Astrocyte (in vitro differentiated cells and primary cell): ENCODE data around the gene C1orf21. TPM values are rescaled to one million over a fixed set of nuclear protein-coding genes. Genes with fewer than 3 reads are reported as not detected.

Experiments
- DNase-seq: peaks from one replicate; pipeline ENCODE4 v3.0.0-alpha.2; 2010; ENCODE audit warnings: low read depth
- FAIRE-seq: peaks from 2 replicates; lab custom pipeline; 2011; peaks lifted over from hg19 to GRCh38; lab: Jason Lieb, UNC
- H2AFZ ChIP-seq: 2 replicates; pipeline ENCODE4 v1.6.0; 2012; ENCODE audit warnings: low read depth, low read length, inconsistent platforms
- H3K27ac ChIP-seq: 2 replicates; pipeline ENCODE4 v1.5.1; 2011; ENCODE audit warnings: low read depth, low read length, inconsistent platforms
- H3K27me3 ChIP-seq: 2 replicates; pipeline ENCODE4 v1.6.0; 2011; ENCODE audit warnings: low read length, inconsistent platforms; ENCODE audit not compliant: insufficient read depth
- H3K36me3 ChIP-seq: 2 replicates; pipeline ENCODE4 v1.5.1; 2011; ENCODE audit warnings: low read length, inconsistent platforms; ENCODE audit not compliant: insufficient read depth
- H3K4me1 ChIP-seq: 2 replicates; pipeline ENCODE4 v1.5.1; 2011; ENCODE audit warnings: low read length, inconsistent platforms; ENCODE audit not compliant: insufficient read depth
- H3K4me2 ChIP-seq: 2 replicates; pipeline ENCODE4 v1.6.0; 2012; ENCODE audit warnings: low read length, inconsistent platforms
- H3K4me3 ChIP-seq: 2 replicates; pipeline ENCODE4 v1.5.1; 2011; ENCODE audit warnings: low read depth, mild to moderate bottlenecking, low read length, inconsistent platforms; ENCODE audit not compliant: insufficient read depth
- H3K79me2 ChIP-seq: 2 replicates; pipeline ENCODE4 v1.6.0; 2012; ENCODE audit warnings: mild to moderate bottlenecking, low read length, inconsistent platforms; ENCODE audit not compliant: insufficient read depth
- H3K9ac ChIP-seq: 2 replicates; pipeline ENCODE4 v1.6.0; 2012; ENCODE audit warnings: mild to moderate bottlenecking, low read length, inconsistent platforms
- H3K9me3 ChIP-seq: 2 replicates; pipeline ENCODE4 v1.5.1; 2012; ENCODE audit warnings: low read depth, mild to moderate bottlenecking, low read length, inconsistent platforms; ENCODE audit not compliant: insufficient read depth
- H4K20me1 ChIP-seq: 2 replicates; pipeline ENCODE4 v1.6.0; 2012; ENCODE audit warnings: low read length, inconsistent platforms; ENCODE audit not compliant: insufficient read depth
- H3K27ac Mint-ChIP-seq: one replicate; pipeline ENCODE4 v1.8.0; 2021; ENCODE audit warnings: mild to moderate bottlenecking, mixed read lengths; ENCODE audit not compliant: unreplicated experiment
- H3K27me3 Mint-ChIP-seq: one replicate; pipeline ENCODE4 v1.8.0; 2021; ENCODE audit warnings: low read depth, mixed read lengths; ENCODE audit not compliant: unreplicated experiment
- H3K36me3 Mint-ChIP-seq: one replicate; pipeline ENCODE4 v1.8.0; 2021; ENCODE audit warnings: low read depth, mixed read lengths; ENCODE audit not compliant: unreplicated experiment
- H3K4me1 Mint-ChIP-seq: one replicate; pipeline ENCODE4 v1.8.0; 2021; ENCODE audit warnings: low read depth, mixed read lengths; ENCODE audit not compliant: unreplicated experiment
- H3K4me3 Mint-ChIP-seq: one replicate; pipeline ENCODE4 v1.8.0; 2021; ENCODE audit warnings: mild to moderate bottlenecking, moderate library complexity, mixed read lengths; ENCODE audit not compliant: unreplicated experiment
- H3K9me3 Mint-ChIP-seq: one replicate; pipeline ENCODE4 v1.8.0; 2021; ENCODE audit warnings: mild to moderate bottlenecking, mixed read lengths; ENCODE audit not compliant: unreplicated experiment
- CTCF ChIP-seq: IDR thresholded peaks from 2 replicates; pipeline ENCODE4 v1.5.1; 2011; ENCODE audit warnings: low read depth, mild to moderate bottlenecking, inconsistent platforms, low read length, moderate library complexity; ENCODE audit not compliant: insufficient read depth
- EZH2 ChIP-seq: IDR thresholded peaks from 2 replicates; pipeline ENCODE4 v1.6.1; 2012; ENCODE audit warnings: mild to moderate bottlenecking, low read length, inconsistent platforms; ENCODE audit not compliant: insufficient read depth
- total RNA-seq: library from RNA; stranded (reverse); gene quantifications from 2 replicates; pipeline ENCODE4 v1.2.1, GENCODE V29; 2021

C1orf21 gene
- total RNA-seq, 1 donor from 2014 or later = 15.1 TPM

GRCh38 chr1:184471686-184472085 is 84.9 kb downstream of the C1orf21 start:
- Mint-ChIP-seq H3K27ac (no peak overlapping the region), H3K4me3 (no peak overlapping the region), H3K36me3 (peaks cover 14% of the 10 kb centered on the region), H3K27me3 (no peaks in the 10 kb centered on the region), H3K9me3 (peaks cover 21% of the 10 kb centered on the region), H3K4me1 (no peaks in the 10 kb centered on the region)
- Histone ChIP-seq H3K27me3 (no peaks in the 10 kb centered on the region), H3K9ac (no peak overlapping the region), H3K79me2 (no peaks in the 10 kb centered on the region), H3K4me1 (no peaks in the 10 kb centered on the region), H3K4me3 (no peak overlapping the region), H2AFZ (no peak overlapping the region), H3K36me3 (no peaks in the 10 kb centered on the region), H4K20me1 (no peaks in the 10 kb centered on the region), H3K27ac (no peak overlapping the region), H3K9me3 (peaks cover 10% of the 10 kb centered on the region), H3K4me2 (no peak overlapping the region)
- FAIRE-seq (no peak), DNase-seq (no peak)
- no peak for TF ChIP-seq EZH2
- no peak for TF ChIP-seq CTCF

- Histone ChIP-seq H3K4me2 (no peak overlapping the region), H3K4me1 (no peaks in the 10 kb centered on the region), H4K20me1 (no peaks in the 10 kb centered on the region), H3K27ac (no peak overlapping the region), H3K79me2 (no peaks in the 10 kb centered on the region), H3K9me3 (peaks cover 10% of the 10 kb centered on the region), H3K36me3 (no peaks in the 10 kb centered on the region), H2AFZ (no peak overlapping the region), H3K27me3 (no peaks in the 10 kb centered on the region), H3K9ac (no peak overlapping the region), H3K4me3 (no peak overlapping the region)
- no peak for TF ChIP-seq EZH2
- no peak for TF ChIP-seq CTCF
- Mint-ChIP-seq H3K4me1 (no peaks in the 10 kb centered on the region), H3K27me3 (no peaks in the 10 kb centered on the region), H3K9me3 (peaks cover 22% of the 10 kb centered on the region), H3K4me3 (no peak overlapping the region), H3K36me3 (peaks cover 14% of the 10 kb centered on the region), H3K27ac (no peak overlapping the region)
- FAIRE-seq (no peak), DNase-seq (no peak)
Measured at GRCh38 chr1:184472136-184472535, 85.3 kb downstream of the C1orf21 start.

- Histone ChIP-seq H3K27ac (no peak overlapping the region), H3K4me2 (no peak overlapping the region), H3K4me1 (no peaks in the 10 kb centered on the region), H3K9me3 (peaks cover 10% of the 10 kb centered on the region), H3K27me3 (no peaks in the 10 kb centered on the region), H4K20me1 (no peaks in the 10 kb centered on the region), H3K36me3 (no peaks in the 10 kb centered on the region), H3K4me3 (no peak overlapping the region), H3K9ac (no peak overlapping the region), H3K79me2 (no peaks in the 10 kb centered on the region), H2AFZ (no peak overlapping the region)
- Mint-ChIP-seq H3K4me1 (no peaks in the 10 kb centered on the region), H3K36me3 (peaks cover 19% of the 10 kb centered on the region), H3K9me3 (peaks cover 26% of the 10 kb centered on the region), H3K4me3 (no peak overlapping the region), H3K27ac (no peak overlapping the region), H3K27me3 (no peaks in the 10 kb centered on the region)
- FAIRE-seq (no peak), DNase-seq (no peak)
- TF ChIP-seq CTCF (no peak), EZH2 (no peak)
Measured at GRCh38 chr1:184473176-184473966, 86.5 kb downstream of the C1orf21 start.
